Measurements from ENCODE around the gene SOCS4. TPM values are rescaled to one million over a fixed set of nuclear protein-coding genes. Genes with fewer than 3 reads are reported as not detected.

Gene SOCS4
- total and polyA plus RNA-seq, 2 of the 13 experiments (the other 11 are each of a cell fraction or from before 2014, with no cell fraction given), result 4.0 to 10.0 TPM

GRCh38 chr14:55026793-55027561 is at the start of gene SOCS4, which contains the start of gene WDHD1 (continued):
- TF ChIP-seq, protein P1, sequence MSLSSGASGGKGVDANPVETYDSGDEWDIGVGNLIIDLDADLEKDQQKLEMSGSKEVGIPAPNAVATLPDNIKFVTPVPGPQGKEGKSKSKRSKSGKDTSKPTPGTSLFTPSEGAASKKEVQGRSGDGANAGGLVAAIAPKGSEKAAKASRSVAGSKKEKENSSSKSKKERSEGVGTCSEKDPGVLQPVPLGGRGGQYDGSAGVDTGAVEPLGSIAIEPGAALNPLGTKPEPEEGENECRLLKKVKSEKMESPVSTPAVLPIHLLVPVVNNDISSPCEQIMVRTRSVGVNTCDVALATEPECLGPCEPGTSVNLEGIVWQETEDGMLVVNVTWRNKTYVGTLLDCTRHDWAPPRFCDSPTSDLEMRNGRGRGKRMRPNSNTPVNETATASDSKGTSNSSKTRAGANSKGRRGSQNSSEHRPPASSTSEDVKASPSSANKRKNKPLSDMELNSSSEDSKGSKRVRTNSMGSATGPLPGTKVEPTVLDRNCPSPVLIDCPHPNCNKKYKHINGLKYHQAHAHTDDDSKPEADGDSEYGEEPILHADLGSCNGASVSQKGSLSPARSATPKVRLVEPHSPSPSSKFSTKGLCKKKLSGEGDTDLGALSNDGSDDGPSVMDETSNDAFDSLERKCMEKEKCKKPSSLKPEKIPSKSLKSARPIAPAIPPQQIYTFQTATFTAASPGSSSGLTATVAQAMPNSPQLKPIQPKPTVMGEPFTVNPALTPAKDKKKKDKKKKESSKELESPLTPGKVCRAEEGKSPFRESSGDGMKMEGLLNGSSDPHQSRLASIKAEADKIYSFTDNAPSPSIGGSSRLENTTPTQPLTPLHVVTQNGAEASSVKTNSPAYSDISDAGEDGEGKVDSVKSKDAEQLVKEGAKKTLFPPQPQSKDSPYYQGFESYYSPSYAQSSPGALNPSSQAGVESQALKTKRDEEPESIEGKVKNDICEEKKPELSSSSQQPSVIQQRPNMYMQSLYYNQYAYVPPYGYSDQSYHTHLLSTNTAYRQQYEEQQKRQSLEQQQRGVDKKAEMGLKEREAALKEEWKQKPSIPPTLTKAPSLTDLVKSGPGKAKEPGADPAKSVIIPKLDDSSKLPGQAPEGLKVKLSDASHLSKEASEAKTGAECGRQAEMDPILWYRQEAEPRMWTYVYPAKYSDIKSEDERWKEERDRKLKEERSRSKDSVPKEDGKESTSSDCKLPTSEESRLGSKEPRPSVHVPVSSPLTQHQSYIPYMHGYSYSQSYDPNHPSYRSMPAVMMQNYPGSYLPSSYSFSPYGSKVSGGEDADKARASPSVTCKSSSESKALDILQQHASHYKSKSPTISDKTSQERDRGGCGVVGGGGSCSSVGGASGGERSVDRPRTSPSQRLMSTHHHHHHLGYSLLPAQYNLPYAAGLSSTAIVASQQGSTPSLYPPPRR (CRISPR knock-in tag; IDR thresholded peaks at IDR 0.05; ENCODE audit: borderline replicate concordance), result peak; percentile 50; the same call in 1 of the 2 replicates
- TF ChIP-seq KLF11 (CRISPR knock-in tag; IDR thresholded peaks at IDR 0.05), result no peak
- TF ChIP-seq, protein P2, sequence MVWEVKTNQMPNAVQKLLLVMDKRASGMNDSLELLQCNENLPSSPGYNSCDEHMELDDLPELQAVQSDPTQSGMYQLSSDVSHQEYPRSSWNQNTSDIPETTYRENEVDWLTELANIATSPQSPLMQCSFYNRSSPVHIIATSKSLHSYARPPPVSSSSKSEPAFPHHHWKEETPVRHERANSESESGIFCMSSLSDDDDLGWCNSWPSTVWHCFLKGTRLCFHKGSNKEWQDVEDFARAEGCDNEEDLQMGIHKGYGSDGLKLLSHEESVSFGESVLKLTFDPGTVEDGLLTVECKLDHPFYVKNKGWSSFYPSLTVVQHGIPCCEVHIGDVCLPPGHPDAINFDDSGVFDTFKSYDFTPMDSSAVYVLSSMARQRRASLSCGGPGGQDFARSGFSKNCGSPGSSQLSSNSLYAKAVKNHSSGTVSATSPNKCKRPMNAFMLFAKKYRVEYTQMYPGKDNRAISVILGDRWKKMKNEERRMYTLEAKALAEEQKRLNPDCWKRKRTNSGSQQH (CRISPR knock-in tag; IDR thresholded peaks at IDR 0.05; ENCODE audit: low read depth), result peak; percentile 79; the same call in 1 of the 2 replicates
- TF ChIP-seq ESRRA (CRISPR knock-in tag; IDR thresholded peaks at IDR 0.05; ENCODE audit: low read depth), result peak; percentile 72
- TF ChIP-seq, protein P3, sequence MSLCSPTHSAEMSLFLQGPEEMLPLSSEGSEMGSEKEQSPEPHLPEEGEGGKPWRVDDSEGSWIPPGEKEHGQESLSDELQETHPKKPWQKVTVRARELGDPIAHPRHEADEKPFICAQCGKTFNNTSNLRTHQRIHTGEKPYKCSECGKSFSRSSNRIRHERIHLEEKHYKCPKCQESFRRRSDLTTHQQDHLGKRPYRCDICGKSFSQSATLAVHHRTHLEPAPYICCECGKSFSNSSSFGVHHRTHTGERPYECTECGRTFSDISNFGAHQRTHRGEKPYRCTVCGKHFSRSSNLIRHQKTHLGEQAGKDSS (CRISPR knock-in tag; IDR thresholded peaks at IDR 0.05; ENCODE audit: borderline replicate concordance, low read depth), result peak; percentile 84; the same call in 1 of the 2 replicates
- TF ChIP-seq ZNF296 (CRISPR knock-in tag; conservative IDR thresholded peaks at IDR 0.05), result no peak
- peak; percentile 83; the same call in 1 of the 2 replicates for TF ChIP-seq KDM5B (CRISPR knock-in tag; IDR thresholded peaks at IDR 0.05; ENCODE audit: borderline replicate concordance)
- TF ChIP-seq ATF1 (CRISPR knock-in tag; IDR thresholded peaks at IDR 0.05), result peak; percentile 97
- TF ChIP-seq ZNF7 (CRISPR knock-in tag; IDR thresholded peaks at IDR 0.05), result no peak
- peak; percentile 93 for TF ChIP-seq CREM (IDR thresholded peaks at IDR 0.05)
- TF ChIP-seq CREM (CRISPR knock-in tag; IDR thresholded peaks at IDR 0.05), result peak; percentile 84
- peak; percentile 88 for TF ChIP-seq TAF1 (CRISPR knock-in tag; IDR thresholded peaks at IDR 0.05)
- TF ChIP-seq ZC3H13 (CRISPR knock-in tag; IDR thresholded peaks at IDR 0.05), result no peak
- peak; percentile 96; the same call in 1 of the 2 replicates for TF ChIP-seq ZNF782 (CRISPR knock-in tag; IDR thresholded peaks at IDR 0.05; ENCODE audit: borderline replicate concordance)
- peak; percentile 68; the same call in 1 of the 2 replicates for TF ChIP-seq THRA (CRISPR knock-in tag; IDR thresholded peaks at IDR 0.05; ENCODE audit: borderline replicate concordance)
- peak; percentile 85; the same call in 1 of the 2 replicates for TF ChIP-seq DMAP1 (CRISPR knock-in tag; IDR thresholded peaks at IDR 0.05)
- TF ChIP-seq, protein P4, sequence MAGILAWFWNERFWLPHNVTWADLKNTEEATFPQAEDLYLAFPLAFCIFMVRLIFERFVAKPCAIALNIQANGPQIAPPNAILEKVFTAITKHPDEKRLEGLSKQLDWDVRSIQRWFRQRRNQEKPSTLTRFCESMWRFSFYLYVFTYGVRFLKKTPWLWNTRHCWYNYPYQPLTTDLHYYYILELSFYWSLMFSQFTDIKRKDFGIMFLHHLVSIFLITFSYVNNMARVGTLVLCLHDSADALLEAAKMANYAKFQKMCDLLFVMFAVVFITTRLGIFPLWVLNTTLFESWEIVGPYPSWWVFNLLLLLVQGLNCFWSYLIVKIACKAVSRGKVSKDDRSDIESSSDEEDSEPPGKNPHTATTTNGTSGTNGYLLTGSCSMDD (CRISPR knock-in tag; IDR thresholded peaks at IDR 0.05), result no peak
- no peak; the same call in 1 of the 2 replicates for TF ChIP-seq ZKSCAN8 (CRISPR knock-in tag; IDR thresholded peaks at IDR 0.05; ENCODE audit: borderline replicate concordance)
- TF ChIP-seq ZNF414 (CRISPR knock-in tag; IDR thresholded peaks at IDR 0.05), result peak; percentile 70; the same call in 1 of the 2 replicates
